Suppressor macrophage treated with lipopolysaccharide for 4 hours (primary cell): ENCODE measurements around the gene DMBT1.
"Not testable (repeated sequence)": the region's sequence is repeated elsewhere in the genome, so short reads cannot be mapped to it uniquely, and the experiment has no call there.

ENCODE experiments used
- DNase-seq: peaks from one replicate; pipeline ENCODE4 v3.0.0-alpha.2; 2020

Gene DMBT1

GRCh38 chr10:122587098-122587760 lies 26.7 kb downstream of the DMBT1 start:
- no peak for DNase-seq

DNA sequence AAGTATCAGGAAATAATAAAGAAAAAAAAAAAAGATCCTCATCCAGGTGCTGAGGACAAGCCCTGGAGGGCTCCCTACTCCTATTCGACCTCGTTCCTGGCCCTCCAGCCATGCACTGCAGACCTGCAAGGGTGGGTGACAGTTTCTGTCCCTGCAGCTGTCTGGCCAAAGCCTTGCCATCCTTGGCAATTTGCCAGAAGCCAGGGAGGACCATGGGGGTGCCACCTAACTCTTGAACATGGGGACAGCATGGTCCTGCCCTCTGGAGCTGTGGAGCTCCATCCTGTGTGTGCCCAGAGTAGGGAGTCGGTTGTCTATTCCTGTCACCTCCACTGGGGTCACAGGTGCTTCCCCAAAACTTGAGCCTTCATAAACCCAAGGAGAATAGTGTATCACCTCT lies 27.8 kb downstream of the DMBT1 start:
- no peak for DNase-seq

GRCh38 chr10:122590153-122590552 lies 29.6 kb downstream of the DMBT1 start:
- no peak for DNase-seq

DNA sequence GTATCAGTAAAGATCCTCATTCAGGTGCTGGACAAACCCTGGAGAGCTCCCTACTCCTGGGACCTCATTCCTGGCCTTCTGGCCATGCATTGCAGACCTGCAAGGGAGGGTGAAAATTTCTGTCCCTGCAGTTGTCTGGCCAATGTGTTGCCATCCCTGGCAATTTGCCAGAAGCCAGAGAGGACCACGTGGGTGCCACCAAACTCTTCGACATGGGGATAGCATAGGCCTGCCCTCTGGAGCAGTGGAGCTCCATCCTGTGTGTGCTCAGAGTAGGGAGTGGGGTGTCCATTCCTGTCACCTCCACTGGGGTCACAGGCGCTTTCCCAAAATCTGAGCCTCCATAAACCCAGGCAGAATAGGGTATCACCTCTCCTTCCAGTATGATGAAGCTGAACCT lies 31.2 kb downstream of the DMBT1 start:
- DNase-seq = no peak

DNA sequence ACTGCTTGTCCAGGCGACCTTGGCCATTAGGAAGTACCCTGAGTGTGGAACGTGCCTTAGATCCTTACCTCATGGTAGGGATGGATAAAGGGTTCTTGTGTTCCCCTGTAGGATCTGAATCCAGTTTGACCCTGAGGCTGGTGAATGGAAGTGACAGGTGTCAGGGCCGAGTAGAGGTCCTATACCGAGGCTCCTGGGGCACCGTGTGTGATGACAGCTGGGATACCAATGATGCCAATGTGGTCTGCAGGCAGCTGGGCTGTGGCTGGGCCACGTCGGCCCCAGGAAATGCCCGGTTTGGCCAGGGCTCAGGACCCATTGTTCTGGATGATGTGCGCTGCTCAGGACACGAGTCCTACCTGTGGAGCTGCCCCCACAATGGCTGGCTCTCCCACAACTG lies 31.6 kb downstream of the DMBT1 start:
- no peak for DNase-seq

GRCh38 chr10:122617476-122618270 lies 57.1 kb downstream of the DMBT1 start:
- no peak for DNase-seq

- no peak for DNase-seq
Observed at GRCh38 chr10:122618461-122619165, 58.1 kb downstream of the DMBT1 start.

DNA sequence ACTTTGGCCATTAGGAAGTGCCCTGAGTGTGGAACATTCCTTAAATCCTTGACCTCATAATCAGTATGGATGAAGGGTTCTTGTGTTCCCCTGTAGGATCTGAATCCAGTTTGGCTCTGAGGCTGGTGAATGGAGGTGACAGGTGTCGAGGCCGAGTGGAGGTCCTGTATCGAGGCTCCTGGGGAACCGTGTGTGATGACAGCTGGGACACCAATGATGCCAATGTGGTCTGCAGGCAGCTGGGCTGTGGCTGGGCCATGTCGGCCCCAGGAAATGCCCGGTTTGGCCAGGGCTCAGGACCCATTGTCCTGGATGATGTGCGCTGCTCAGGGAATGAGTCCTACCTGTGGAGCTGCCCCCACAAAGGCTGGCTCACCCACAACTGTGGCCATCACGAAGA lies 60.4 kb downstream of the DMBT1 start:
- not testable (repeated sequence) for DNase-seq

DNA sequence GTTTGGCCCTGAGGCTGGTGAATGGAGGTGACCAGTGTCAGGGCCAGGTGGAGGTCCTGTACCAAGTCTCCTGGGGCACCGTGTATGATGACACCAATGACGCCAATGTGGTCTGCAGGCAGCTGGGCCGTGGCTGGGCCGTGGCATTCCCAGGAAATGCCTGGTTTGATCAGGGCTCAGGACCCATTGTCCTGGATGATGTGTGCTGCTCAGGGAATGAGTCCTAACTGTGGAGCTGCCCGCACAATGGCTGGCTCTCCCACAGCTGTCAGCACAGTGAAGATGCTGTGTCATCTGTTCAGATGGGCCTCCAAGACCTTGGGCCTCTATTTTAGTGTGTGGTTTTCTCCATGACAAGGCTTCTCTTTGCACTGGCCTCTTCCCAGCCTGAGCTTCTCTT lies 64.0 kb downstream of the DMBT1 start:
- DNase-seq = no peak

GRCh38 chr10:122630526-122630925 lies 70.0 kb downstream of the DMBT1 start:
- DNase-seq = no peak

DNA sequence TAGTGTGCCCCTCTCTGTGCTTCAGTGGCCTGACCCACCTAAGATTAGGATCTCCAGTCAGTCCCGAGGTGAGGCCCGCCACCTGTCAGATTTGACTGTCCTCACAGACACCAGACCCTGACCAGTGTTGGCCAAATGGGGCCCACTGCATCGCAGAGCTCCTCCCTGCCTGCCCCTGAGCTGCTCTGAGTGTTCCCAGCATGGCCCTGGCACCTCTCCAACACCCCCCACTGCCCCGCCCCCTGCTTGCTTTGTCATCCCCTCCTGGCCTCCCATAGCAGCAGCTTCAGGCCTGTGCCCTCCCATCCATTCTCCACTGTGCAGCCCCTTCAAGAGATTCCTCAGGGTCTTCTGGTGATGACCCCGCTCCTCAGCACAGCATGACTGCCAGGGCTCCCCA lies 71.5 kb downstream of the DMBT1 start:
- no peak for DNase-seq

- no peak for DNase-seq
Observed at GRCh38 chr10:122632576-122632975, 72.0 kb downstream of the DMBT1 start.

DNA sequence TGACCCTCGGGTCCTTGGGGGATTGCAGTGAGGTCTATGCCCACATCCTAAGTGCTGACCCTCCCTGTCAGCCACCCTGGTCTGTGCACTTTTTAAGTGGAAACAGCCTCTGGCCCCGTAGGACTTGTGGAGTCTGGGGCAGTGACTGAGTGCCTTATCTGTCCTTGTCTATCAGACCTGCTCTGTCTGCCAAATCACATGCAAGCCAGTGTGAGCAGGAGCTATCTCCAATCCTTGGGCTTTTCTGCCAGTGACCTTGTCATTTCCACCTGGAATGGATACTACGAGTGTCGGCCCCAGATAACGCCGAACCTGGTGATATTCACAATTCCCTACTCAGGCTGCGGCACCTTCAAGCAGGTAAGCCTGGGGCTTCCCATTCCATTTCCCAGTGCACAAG lies 76.4 kb downstream of the DMBT1 start:
- DNase-seq = no peak

DNA sequence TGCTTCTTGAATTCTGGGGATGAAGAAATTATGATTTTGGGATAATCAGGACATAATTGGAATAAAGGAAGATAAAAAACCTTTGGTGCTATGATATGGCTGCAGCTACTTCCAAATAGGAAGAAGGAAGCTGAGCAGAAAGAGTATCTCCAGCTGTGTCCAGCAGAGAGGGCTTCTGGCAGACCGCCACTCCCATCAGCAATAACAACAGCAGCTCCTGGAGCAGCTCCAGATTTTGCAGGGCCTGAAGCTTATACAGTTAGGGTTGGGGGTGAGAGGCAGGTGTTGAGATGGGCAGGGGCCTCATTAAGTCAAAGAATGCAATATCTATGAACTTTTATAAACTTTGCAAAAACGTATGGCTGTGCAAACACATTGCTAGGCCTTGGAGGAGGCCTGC lies 76.8 kb downstream of the DMBT1 start:
- no peak for DNase-seq

- DNase-seq = no peak
Observed at GRCh38 chr10:122638106-122638505, 77.6 kb downstream of the DMBT1 start.

DNA sequence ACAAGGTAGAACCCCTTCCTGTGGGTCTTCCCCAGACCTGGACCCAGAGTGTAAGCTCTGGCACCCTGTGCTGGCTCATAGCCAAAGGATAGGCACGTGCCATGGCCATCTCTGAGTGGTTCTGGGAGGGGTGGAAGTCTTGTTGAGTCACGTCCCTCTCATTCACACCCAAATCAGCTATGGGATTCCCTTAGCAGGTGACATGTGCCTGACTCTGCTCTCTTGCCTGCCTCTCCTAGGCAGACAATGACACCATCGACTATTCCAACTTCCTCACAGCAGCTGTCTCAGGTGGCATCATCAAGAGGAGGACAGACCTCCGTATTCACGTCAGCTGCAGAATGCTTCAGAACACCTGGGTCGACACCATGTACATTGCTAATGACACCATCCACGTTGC lies 79.2 kb downstream of the DMBT1 start:
- no peak for DNase-seq

DNA sequence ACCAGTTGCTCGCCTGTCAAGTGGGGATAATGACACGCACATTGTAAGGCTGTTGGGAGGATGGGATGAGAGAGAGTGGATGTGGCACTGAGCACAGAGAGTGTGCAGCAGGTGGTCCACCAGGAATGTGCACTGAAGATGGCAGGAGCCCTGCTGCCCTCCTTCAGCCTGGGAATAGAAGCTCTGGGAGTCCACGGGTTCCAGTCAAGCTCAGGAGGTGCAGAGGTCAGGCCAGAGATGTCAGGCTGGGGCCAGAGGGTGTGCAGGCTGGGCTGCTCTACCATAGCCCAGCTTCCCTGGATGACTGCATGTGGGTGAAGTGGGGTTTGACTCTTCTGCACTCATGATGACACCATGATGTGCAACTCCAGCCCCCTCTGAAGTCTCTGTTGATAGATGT lies 80.4 kb downstream of the DMBT1 start:
- DNase-seq = no peak

DNA sequence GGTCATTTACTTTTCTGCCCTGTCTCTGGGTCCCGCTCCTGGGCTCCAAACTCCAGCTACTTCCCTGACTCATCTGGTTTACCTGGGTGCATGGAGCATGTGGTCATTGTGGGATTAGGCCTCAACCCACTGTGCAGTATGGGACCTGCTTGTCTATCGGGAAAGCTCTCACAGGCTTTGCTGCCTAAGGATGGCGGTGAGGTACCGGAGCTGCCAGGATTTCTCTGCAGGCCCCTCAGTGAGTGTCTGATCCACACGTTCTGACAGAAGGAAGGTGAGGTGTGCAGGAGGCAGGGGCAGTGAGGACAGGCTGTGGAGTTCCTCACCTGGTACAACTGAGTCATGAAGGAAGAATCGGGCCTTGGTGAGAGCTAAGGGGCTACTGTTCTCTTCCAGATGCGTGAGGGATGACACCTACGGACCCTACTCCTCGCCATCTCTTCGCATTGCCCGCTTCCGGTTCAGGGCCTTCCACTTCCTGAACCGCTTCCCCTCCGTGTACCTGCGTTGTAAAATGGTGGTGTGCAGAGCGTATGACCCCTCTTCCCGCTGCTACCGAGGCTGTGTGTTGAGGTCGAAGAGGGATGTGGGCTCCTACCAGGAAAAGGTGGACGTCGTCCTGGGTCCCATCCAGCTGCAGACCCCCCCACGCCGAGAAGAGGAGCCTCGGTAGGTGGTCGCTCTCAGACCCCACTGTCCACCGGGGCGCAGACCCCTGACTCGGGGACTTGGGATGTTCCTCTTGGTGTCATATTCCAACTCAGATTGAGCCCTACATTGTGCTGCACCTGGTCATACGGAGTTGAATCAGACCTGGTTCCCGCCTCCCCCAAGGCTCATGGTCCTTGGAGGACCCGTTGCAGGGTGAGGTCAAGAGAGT lies 82.4 kb downstream of the DMBT1 start:
- DNase-seq = no peak

DNA sequence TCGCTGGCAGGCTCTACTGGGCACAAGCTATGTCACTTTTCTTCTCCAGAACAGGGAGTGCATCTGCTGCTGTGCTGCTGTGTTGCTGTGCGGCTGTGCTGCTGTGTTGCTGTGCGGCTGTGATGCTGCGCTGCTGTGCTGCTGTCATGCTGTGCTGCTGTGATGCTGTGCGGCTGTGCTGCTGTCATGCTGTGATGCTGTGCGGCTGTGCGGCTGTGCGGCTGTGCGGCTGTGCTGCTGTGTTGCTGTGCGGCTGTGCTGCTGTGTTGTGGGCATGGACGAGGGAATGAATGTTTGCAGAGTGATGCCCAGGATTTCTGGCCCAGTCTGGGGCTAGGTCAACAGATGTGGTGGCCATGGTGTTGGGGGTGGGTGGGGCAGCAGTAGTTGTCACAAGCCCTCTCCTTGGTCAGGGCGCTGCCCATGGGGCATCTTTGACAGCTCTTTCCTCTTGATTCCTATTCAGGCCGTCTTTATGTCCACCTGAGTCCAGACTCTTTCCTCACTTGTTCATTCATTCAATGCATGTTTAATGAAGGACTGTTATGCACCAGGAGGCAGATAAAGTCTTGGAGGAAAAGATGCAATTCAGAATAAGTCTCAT lies 83.5 kb downstream of the DMBT1 start:
- DNase-seq = no peak

- DNase-seq = no peak
Observed at GRCh38 chr10:122646511-122647382, 86.2 kb downstream of the DMBT1 start.

DNA sequence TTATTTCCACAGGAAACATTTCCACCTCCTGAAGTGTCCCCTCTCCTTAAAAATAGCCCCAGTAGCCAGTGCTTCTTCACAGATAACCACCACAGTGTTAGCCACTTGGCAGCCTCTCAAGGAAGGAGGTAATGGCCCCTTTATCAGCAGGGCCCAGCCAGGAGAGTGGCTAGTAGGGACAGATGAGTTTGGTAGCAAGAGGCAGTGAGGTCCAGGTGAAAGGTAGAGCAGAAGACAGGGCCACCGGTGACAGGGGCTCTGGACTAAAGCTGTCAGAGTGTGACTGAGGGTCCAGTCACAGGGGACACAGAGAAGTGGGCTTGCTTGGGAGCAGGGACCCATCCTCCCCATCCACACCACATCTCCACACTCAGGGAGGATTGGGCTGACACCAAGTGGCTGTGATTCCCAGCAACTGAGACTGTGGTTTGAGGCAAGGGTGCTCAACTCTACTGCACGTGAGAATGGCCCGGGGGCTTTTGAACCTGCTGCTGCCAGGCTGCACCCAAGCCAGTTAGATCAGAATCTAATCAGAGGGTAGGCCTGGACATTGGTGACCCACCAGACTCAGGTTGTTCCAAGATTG lies 86.9 kb downstream of the DMBT1 start:
- no peak for DNase-seq
